GM18526 (cell line): ENCODE results near the gene LRRC18.

ENCODE experiments used
- POLR2A ChIP-seq: IDR thresholded peaks from 3 replicates; pipeline ENCODE4 v1.6.1; 2011; ENCODE audit not compliant: insufficient read length; ENCODE audit errors: extremely low read depth

LRRC18 gene

GRCh38 chr10:48957361-48958151 is 17.9 kb upstream of the LRRC18 start:
- no peak for TF ChIP-seq POLR2A

- no peak for TF ChIP-seq POLR2A
These were observed 12.1 kb upstream of the LRRC18 start for GRCh38 chr10:48951707-48952106.

- TF ChIP-seq POLR2A: no peak
These were observed 8.9 kb upstream of the LRRC18 start for GRCh38 chr10:48948470-48949037.

GRCh38 chr10:48947690-48948469 is 8.2 kb upstream of the LRRC18 start:
- TF ChIP-seq POLR2A: no peak

- no peak for TF ChIP-seq POLR2A
These were observed 7.4 kb upstream of the LRRC18 start for GRCh38 chr10:48946891-48947500.

- no peak for TF ChIP-seq POLR2A
These were observed 6.7 kb upstream of the LRRC18 start for GRCh38 chr10:48946332-48946731.

GRCh38 chr10:48945441-48946130 is 5.9 kb upstream of the LRRC18 start:
- TF ChIP-seq POLR2A: no peak

- no peak for TF ChIP-seq POLR2A
These were observed 4.5 kb upstream of the LRRC18 start for GRCh38 chr10:48944171-48944570.

GRCh38 chr10:48943096-48943495 is 3.5 kb upstream of the LRRC18 start:
- TF ChIP-seq POLR2A: no peak

GRCh38 chr10:48941427-48942075 is 1.9 kb upstream of the LRRC18 start:
- no peak for TF ChIP-seq POLR2A

GRCh38 chr10:48940958-48941357 is 1.3 kb upstream of the LRRC18 start:
- TF ChIP-seq POLR2A: no peak

GRCh38 chr10:48940372-48940771 is 732 bp upstream of the LRRC18 start:
- TF ChIP-seq POLR2A: no peak

GRCh38 chr10:48938990-48939536 is 577 bp downstream of the LRRC18 start:
- no peak for TF ChIP-seq POLR2A

GRCh38 chr10:48938281-48938680 is 1.4 kb downstream of the LRRC18 start:
- no peak for TF ChIP-seq POLR2A
